Activated naive CD4-positive, alpha-beta T cell treated with anti-CD3 and anti-CD28 coated beads for 36 hours (primary cell): ENCODE results near the gene NUB1. TPM values are rescaled to one million over a fixed set of nuclear protein-coding genes. Genes with fewer than 3 reads are reported as not detected.

Source experiments
- CTCF ChIA-PET: fragments of 350-600 bp; sonication (Branson Sonifier 250); formaldehyde crosslinking; loops from one replicate; lab custom pipeline; 2021; ENCODE audit warnings: antibody characterized with exemption; lab: Charles Lee
- DNase-seq: peaks from one replicate; pipeline ENCODE4 v3.0.0-alpha.2; 2020
- H3K27ac Mint-ChIP-seq: one replicate; pipeline ENCODE4 v1.8.0; 2021; ENCODE audit warnings: mild to moderate bottlenecking, mixed read lengths
- H3K27me3 Mint-ChIP-seq: one replicate; pipeline ENCODE4 v1.8.0; 2021; ENCODE audit warnings: low read depth, mixed read lengths
- H3K36me3 Mint-ChIP-seq: one replicate; pipeline ENCODE4 v1.8.0; 2021; ENCODE audit warnings: low read depth, mixed read lengths
- H3K4me1 Mint-ChIP-seq: one replicate; pipeline ENCODE4 v1.8.0; 2021; ENCODE audit warnings: low read depth, mixed read lengths
- H3K4me3 Mint-ChIP-seq: one replicate; pipeline ENCODE4 v1.8.0; 2021; ENCODE audit warnings: mild to moderate bottlenecking, moderate library complexity, mixed read lengths
- H3K9me3 Mint-ChIP-seq: one replicate; pipeline ENCODE4 v1.8.0; 2021; ENCODE audit warnings: mixed read lengths
- intact Hi-C: fragments of 100-400 bp; cut with micrococcal nuclease; formaldehyde crosslinking; loops from one replicate; pipeline ENCODE4 v1.15.1; 2023
- total RNA-seq, 2 experiments: library from RNA; stranded (reverse); gene quantifications; one replicate each; pipeline ENCODE4 v1.2.3, GENCODE V29; 2021

Gene NUB1
- total RNA-seq, 2 experiments from 2014 or later: 46.6 to 50.3 TPM

DNA sequence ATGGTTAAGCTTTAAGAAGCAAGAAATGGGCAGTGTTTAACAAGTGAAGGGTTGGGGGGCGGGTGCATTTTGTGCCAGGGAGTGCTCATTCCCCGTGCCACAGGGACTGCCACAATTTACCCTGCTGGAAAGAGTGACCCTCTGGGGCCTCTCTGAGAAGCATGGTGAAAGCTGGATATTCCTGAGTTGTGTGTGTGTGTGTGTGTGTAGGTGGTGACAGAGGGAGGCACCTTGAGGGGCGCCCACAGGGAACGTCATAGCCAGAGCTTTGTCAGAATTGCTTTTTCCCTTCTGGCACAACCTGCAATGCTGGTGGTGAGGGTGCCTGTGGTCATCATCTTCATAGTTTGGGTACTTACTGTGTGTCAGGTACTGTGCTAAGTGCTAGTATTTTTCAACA, 70.7 kb downstream of the NUB1 start:
- Mint-ChIP-seq H3K4me1 (peaks cover 47% of the 10 kb centered on the region), H3K4me3 (no peak overlapping the region), H3K36me3 (no peaks in the 10 kb centered on the region), H3K9me3 (no peaks in the 10 kb centered on the region), H3K27me3 (peaks cover 38% of the 10 kb centered on the region), H3K27ac (no peak overlapping the region)
- CTCF ChIA-PET: interaction anchor here (0.6 to 1.9 kb wide), 4 partner anchors 29 to 371 kb away, joined by 3 to 9 read pairs (median 4); no protein-coding TSS in a partner anchor
- intact Hi-C loops: no loop called here
- no peak for DNase-seq

DNA sequence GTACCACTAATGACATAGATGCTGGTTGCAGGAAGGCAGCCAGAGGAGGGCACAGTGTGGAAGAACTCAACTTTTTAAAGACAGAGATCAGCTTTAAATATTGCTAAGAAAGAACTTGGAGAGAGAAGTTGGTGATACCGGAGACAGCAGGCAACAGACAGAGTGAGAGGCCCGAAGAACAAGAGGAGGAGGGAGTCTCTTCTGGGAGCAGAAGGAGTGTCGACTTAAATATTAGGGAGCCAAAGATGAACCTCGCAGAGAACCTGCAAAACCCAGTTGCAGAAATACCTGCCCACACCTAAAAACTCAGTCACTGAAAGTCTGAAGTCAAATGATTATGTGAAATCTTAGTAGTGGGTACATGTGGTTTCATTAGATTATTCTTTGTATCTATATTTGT, 71.6 kb downstream of the NUB1 start:
- Mint-ChIP-seq H3K36me3 (no peaks in the 10 kb centered on the region), H3K9me3 (peaks cover 2% of the 10 kb centered on the region), H3K4me1 (peaks cover 47% of the 10 kb centered on the region), H3K27ac (no peak overlapping the region), H3K27me3 (peaks cover 38% of the 10 kb centered on the region), H3K4me3 (no peak overlapping the region)
- CTCF ChIA-PET: interaction anchor here (0.6 kb wide), 1 partner anchor 36 kb away, joined by 3 read pairs; no protein-coding TSS in a partner anchor
- intact Hi-C loops: no loop called here
- no peak for DNase-seq

DNA sequence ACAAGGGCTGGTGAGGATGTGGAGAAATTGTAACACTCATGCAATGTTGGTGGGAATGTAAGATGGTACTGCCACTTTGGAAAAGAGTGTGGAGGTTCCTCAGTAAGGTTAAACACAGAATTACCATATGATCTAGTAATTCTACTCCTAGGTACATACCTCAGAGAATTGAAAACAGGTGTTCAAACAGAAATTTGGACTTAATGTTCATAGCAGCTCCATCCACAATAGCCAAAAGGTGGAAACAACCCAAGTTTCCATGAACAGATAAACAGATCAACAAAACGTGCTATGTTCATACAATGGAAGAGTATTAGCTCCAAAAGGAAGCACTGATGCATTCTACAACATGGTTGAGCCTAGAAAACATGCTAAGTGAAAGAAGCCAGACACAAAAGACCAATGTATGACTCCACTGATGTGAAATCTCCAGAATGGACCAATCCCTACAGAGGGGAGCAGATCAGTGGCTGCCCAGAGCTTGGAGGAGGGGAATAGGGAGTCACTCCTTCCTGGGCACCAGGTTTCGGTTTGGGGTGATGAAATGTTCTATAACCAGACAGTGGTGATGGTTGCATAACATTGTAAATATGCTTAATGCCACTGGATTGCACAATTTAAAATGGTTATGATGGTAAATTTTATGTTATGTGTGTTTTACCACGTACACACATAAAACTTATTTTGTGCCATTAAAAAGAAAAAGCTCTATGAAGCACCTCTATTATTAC, 73.9 kb downstream of the NUB1 start:
- no peak overlapping the region for H3K27ac Mint-ChIP-seq
- H3K36me3 Mint-ChIP-seq: no peaks in the 10 kb centered on the region
- no peak for DNase-seq
- no peak overlapping the region for H3K4me3 Mint-ChIP-seq
- peaks cover 39% of the 10 kb centered on the region for H3K4me1 Mint-ChIP-seq
- intact Hi-C loops: no loop called here
- peaks cover 25% of the 10 kb centered on the region for H3K27me3 Mint-ChIP-seq
- CTCF ChIA-PET: interaction anchor here (1.0 to 1.3 kb wide), 2 partner anchors 32 to 76 kb away, joined by 3 to 7 read pairs; no protein-coding TSS in a partner anchor
- H3K9me3 Mint-ChIP-seq: peaks cover 9% of the 10 kb centered on the region

DNA sequence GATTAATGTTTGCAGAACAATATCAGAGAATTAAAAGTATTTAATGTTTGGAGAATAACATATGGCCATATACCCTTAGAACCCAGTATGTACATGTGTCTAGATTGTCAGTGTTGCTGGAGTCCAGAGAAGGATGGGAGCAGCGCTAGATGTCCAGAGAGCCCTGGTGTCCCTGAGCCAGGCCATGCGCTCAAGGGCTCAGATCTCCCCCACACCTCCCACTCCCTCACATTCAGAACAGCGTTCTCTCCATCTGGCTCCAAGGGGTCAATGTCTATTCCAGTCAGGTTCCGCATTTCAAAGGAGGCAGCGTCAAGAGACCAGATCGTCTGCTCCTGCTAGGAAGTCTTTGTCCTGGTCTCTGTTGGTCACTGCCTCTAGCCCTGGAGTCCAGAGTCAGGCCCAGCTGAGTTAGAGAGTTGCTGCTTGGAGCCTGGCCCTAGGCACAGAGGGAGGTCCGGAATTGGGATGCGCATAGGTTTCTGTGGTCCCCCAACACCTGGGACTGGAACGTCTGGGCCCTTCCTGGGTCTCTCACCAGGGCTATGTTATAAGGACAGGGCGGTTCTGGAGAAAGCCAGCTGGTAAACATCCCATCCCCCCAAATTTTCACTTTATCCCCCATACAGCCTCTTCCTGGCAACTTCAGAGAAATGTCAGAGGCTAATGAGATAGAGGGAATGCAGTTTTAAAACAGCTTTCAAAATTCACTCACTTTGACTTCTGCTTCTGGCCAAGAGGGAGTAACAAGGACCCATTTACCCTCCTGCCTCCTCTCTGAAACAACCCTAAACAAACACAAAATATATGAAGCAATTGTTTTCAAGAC, 74.7 kb downstream of the NUB1 start:
- no peak overlapping the region for H3K27ac Mint-ChIP-seq
- H3K4me3 Mint-ChIP-seq: no peak overlapping the region
- intact Hi-C loops: no loop called here
- peaks cover 32% of the 10 kb centered on the region for H3K4me1 Mint-ChIP-seq
- H3K36me3 Mint-ChIP-seq: no peaks in the 10 kb centered on the region
- CTCF ChIA-PET: no interaction called here
- no peak for DNase-seq
- peaks cover 10% of the 10 kb centered on the region for H3K9me3 Mint-ChIP-seq
- peaks cover 17% of the 10 kb centered on the region for H3K27me3 Mint-ChIP-seq

DNA sequence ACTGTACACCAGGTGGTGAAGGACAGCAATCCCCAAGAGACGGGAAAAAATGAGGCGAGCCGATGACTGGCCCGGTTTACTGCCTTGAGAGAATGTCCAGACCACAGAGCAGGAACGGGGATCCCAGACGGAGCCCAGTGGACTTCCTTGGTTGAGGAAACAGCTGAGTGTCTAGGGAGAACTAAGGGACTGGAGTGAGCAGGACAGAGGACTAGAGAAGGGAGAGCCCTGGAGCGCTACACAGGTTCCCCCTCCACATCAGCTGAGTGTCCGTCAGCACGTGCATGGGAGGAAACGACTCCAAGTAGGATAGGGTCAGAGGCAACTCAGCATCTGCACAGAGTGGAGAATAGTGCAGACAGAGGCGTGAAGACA, 75.3 kb downstream of the NUB1 start:
- no peak for DNase-seq
- peaks cover 29% of the 10 kb centered on the region for H3K4me1 Mint-ChIP-seq
- H3K27ac Mint-ChIP-seq: no peak overlapping the region
- H3K27me3 Mint-ChIP-seq: peaks cover 11% of the 10 kb centered on the region
- CTCF ChIA-PET: no interaction called here
- H3K36me3 Mint-ChIP-seq: no peaks in the 10 kb centered on the region
- intact Hi-C loops: no loop called here
- peaks cover 11% of the 10 kb centered on the region for H3K9me3 Mint-ChIP-seq
- H3K4me3 Mint-ChIP-seq: no peak overlapping the region

DNA sequence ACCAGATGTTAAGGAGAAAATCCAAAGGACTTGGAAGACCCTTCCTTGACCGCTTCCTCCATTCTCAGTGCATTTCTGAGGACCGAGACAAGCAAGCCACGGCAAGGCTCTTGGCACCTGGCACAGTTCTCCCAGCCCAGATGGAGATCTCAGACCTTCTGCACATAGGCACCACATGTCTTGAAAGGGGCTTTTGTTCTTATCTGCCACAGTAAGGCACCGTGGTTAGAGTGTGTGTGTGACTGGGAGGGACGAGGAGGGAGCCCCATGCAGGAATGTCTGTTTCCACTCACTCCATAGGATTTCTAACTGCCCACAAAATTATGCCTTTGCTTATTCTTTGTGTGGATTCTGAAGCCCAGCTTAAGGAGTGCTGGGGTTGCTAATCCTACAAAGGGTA, 78.5 kb downstream of the NUB1 start:
- Mint-ChIP-seq H3K27me3 (no peaks in the 10 kb centered on the region), H3K4me1 (peaks cover 5% of the 10 kb centered on the region), H3K4me3 (no peak overlapping the region), H3K9me3 (peaks cover 17% of the 10 kb centered on the region), H3K36me3 (no peaks in the 10 kb centered on the region), H3K27ac (no peak overlapping the region)
- intact Hi-C loops: no loop called here
- CTCF ChIA-PET: interaction anchor here (1.5 kb wide), 1 partner anchor 10 kb away, joined by 3 read pairs; no protein-coding TSS in a partner anchor
- no peak for DNase-seq

DNA sequence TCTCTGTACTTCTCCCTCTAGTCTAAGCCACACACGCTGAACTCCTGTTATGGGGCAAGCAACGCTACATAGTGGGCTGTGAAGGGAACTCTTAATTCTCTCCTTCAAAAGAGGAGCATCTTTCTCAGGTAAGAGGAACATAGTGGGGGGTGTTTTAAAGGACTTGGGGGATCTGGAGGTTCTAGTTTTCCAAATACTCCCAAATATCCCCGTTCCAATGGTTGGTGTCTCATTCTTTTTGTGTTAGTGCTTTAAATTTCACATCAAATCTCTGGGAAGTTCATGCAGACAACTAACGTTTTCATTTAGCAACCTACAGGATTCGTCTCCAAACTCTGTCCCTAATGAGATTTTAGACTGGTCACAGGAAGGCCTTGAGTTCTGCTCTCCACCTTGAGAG, 80.6 kb downstream of the NUB1 start:
- intact Hi-C loops: no loop called here
- CTCF ChIA-PET: no interaction called here
- no peak for DNase-seq
- H3K27ac Mint-ChIP-seq: no peak overlapping the region
- H3K4me1 Mint-ChIP-seq: no peaks in the 10 kb centered on the region
- no peak overlapping the region for H3K4me3 Mint-ChIP-seq
- H3K36me3 Mint-ChIP-seq: no peaks in the 10 kb centered on the region
- H3K27me3 Mint-ChIP-seq: no peaks in the 10 kb centered on the region
- H3K9me3 Mint-ChIP-seq: peaks cover 17% of the 10 kb centered on the region

DNA sequence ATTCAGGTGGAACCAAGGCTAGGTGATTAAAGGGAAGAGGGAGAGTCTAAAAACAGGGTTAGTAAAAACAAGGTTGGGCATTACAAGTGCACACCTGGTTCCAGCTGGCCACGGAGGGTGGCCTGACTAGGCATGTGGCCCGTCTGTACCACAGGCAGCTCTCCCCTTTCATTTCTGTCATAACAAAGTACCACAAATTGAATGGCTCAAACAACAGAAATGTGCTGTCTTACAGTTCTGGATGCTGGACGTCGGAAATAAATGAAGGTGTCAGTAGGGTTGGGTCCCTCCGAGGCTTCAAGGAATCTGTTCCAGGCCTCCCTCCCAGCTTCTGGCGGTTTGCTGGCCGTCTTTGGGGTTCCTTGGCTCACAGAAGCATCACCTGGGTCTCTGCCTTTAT, 81.6 kb downstream of the NUB1 start:
- intact Hi-C loops: no loop called here
- Mint-ChIP-seq H3K27ac (no peak overlapping the region), H3K27me3 (no peaks in the 10 kb centered on the region), H3K36me3 (no peaks in the 10 kb centered on the region), H3K4me1 (peaks cover 7% of the 10 kb centered on the region), H3K9me3 (peaks cover 15% of the 10 kb centered on the region), H3K4me3 (no peak overlapping the region)
- no peak for DNase-seq
- CTCF ChIA-PET: interaction anchor here (1.0 kb wide), 1 partner anchor 21 kb away, joined by 3 read pairs; no protein-coding TSS in a partner anchor

DNA sequence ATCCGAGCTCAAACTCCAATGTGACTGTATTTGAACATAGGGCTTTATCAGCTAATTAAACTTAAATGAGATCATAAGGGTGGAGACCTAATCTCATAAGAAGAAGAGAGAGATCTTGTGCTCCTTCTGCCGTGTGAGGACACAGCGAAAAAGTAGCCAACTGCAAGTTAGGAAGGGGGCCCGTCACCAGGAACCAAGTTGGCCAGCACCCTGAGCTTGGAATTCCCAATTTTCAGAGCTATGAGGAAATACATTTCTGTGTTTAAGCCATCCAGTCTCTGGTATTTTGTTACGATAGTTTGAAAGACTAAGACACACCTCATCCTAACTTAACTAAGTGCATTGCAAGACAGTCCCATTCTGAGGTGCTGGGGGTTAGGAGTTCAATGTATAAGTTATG, 82.3 kb downstream of the NUB1 start:
- no peak for DNase-seq
- Mint-ChIP-seq H3K27ac (no peak overlapping the region), H3K27me3 (no peaks in the 10 kb centered on the region), H3K36me3 (no peaks in the 10 kb centered on the region), H3K9me3 (peaks cover 13% of the 10 kb centered on the region), H3K4me3 (no peak overlapping the region), H3K4me1 (peaks cover 14% of the 10 kb centered on the region)
- intact Hi-C loops: no loop called here
- CTCF ChIA-PET: interaction anchor here (1.0 kb wide), 1 partner anchor 21 kb away, joined by 3 read pairs; no protein-coding TSS in a partner anchor

DNA sequence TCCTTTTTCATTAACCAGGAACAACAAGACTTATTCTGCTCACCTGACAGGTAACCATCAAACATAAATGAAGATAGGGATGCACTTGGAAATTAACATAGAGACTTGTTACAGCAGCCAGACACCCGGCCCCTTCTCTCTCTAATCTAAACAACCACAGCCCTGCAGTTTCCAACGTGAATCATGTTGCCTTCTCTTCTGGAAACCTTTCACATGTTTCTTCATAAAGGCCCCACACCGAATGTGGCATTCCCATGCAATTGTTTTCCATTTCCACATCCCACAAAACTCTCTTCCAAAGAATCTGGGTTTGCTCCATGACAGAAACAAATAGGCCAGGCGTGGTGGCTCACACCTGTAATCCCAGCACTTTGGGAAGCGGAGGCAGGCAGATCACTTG, 83.2 kb downstream of the NUB1 start:
- Mint-ChIP-seq H3K36me3 (no peaks in the 10 kb centered on the region), H3K4me3 (no peak overlapping the region), H3K27me3 (no peaks in the 10 kb centered on the region), H3K9me3 (peaks cover 13% of the 10 kb centered on the region), H3K27ac (no peak overlapping the region), H3K4me1 (peaks cover 22% of the 10 kb centered on the region)
- CTCF ChIA-PET: no interaction called here
- DNase-seq: no peak
- intact Hi-C loops: no loop called here

DNA sequence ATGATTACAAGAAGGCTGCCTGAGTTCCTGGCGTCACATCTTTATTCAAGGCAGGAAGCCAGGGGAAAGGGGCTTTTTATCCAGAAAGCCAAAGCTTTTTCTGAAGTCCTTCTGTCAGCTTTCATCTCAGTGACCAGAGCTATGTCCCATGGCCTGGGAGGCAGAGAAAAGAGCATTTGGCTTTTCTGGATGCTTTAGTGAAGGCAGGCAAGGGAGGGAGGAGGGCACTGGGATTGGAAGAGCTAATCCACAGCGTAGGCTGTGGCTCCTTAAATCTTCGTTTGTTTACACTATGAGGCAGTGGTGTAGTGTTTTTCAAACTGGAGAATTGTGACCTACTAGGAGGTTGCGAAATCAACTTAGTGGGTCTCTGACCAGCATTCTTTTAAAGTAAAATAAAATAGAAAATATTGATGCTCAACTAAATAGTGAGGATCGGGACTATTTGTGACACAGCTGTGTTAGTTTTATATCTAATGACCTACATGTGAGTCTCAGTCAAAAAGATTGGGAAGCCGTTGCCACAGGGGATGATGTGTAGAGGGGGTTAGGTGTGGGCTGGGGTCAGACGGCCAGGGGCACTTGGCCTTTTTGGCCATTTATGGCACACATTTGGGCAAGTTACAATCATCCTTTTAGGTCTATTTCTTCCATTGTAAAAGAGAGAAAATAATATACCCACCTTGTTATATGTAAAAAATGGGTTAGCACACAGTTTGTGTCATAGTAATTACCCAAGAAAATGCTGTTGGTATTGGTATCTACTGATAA, 84.2 kb downstream of the NUB1 start:
- H3K36me3 Mint-ChIP-seq: no peaks in the 10 kb centered on the region
- H3K9me3 Mint-ChIP-seq: peaks cover 7% of the 10 kb centered on the region
- peaks cover 31% of the 10 kb centered on the region for H3K4me1 Mint-ChIP-seq
- CTCF ChIA-PET: no interaction called here
- H3K27me3 Mint-ChIP-seq: no peaks in the 10 kb centered on the region
- no peak overlapping the region for H3K27ac Mint-ChIP-seq
- intact Hi-C loops: no loop called here
- DNase-seq: no peak
- no peak overlapping the region for H3K4me3 Mint-ChIP-seq

DNA sequence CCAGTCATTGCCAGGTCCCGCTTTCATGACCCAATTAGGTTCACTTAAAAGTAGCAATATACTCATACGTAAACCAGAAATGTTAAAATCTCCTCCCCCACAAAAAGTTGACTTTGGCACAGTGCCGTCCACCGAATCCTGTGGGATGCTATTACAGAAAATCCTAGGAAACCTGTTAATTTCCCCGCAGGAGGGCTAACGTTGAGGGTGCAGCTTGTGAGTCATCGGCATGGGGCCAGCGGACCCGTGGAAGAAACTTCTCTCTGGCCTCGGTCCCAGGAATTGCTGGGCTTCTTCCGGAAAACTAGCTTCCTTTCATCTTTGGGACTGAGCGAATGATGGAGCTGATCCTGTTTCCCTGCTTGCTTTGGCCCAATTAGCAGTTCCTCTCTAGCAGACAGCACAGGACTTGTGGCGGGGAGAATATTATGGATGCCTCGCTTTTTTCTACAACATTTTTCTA, 84.9 kb downstream of the NUB1 start:
- intact Hi-C loops: no loop called here
- Mint-ChIP-seq H3K27ac (no peak overlapping the region), H3K27me3 (no peaks in the 10 kb centered on the region), H3K4me1 (peaks cover 34% of the 10 kb centered on the region), H3K4me3 (no peak overlapping the region), H3K9me3 (peaks cover 7% of the 10 kb centered on the region), H3K36me3 (no peaks in the 10 kb centered on the region)
- CTCF ChIA-PET: no interaction called here
- no peak for DNase-seq
